WI38 (cell line): Measurements from ENCODE around the gene TRIM56.
"Not testable (repeated sequence)": the region's sequence is repeated elsewhere in the genome, so short reads cannot be mapped to it uniquely, and the experiment has no call there.

Experiments used
- H3K4me3 ChIP-seq: 2 replicates; pipeline ENCODE4 v1.5.1; 2011; ENCODE audit warnings: low read depth, mild to moderate bottlenecking, control low read depth, low read length
- CTCF ChIP-seq: IDR thresholded peaks from 2 replicates; pipeline ENCODE4 v1.5.1; 2012; ENCODE audit warnings: low read depth, mild to moderate bottlenecking, control low read depth, low read length

TRIM56 gene

GRCh38 chr7:101066833-101067177 is 18.5 kb upstream of the TRIM56 start:
- no peak for TF ChIP-seq CTCF
- H3K4me3 ChIP-seq: no peak overlapping the region

GRCh38 chr7:101068401-101068800 is 16.9 kb upstream of the TRIM56 start:
- no peak for TF ChIP-seq CTCF
- H3K4me3 ChIP-seq: no peak overlapping the region

GRCh38 chr7:101071362-101072104 is 13.7 kb upstream of the TRIM56 start:
- not testable (repeated sequence) for H3K4me3 ChIP-seq

GRCh38 chr7:101075646-101076045 is 9.6 kb upstream of the TRIM56 start:
- TF ChIP-seq CTCF: no peak
- H3K4me3 ChIP-seq: no peak overlapping the region

- H3K4me3 ChIP-seq: not testable (repeated sequence)
Observed at GRCh38 chr7:101076183-101076582, 9.1 kb upstream of the TRIM56 start.

- H3K4me3 ChIP-seq: no peak overlapping the region
- peak; percentile 96 for TF ChIP-seq CTCF
Observed at GRCh38 chr7:101077303-101078086, 7.8 kb upstream of the TRIM56 start.

GRCh38 chr7:101081432-101081831 is 3.8 kb upstream of the TRIM56 start:
- H3K4me3 ChIP-seq: no peak overlapping the region
- no peak for TF ChIP-seq CTCF

GRCh38 chr7:101084865-101085161 is 468 bp upstream of the TRIM56 start:
- no peak for TF ChIP-seq CTCF
- peak overlapping the region; percentile 88 for H3K4me3 ChIP-seq
